ENCODE data around the gene CHRM4.

Gene CHRM4

DNA sequence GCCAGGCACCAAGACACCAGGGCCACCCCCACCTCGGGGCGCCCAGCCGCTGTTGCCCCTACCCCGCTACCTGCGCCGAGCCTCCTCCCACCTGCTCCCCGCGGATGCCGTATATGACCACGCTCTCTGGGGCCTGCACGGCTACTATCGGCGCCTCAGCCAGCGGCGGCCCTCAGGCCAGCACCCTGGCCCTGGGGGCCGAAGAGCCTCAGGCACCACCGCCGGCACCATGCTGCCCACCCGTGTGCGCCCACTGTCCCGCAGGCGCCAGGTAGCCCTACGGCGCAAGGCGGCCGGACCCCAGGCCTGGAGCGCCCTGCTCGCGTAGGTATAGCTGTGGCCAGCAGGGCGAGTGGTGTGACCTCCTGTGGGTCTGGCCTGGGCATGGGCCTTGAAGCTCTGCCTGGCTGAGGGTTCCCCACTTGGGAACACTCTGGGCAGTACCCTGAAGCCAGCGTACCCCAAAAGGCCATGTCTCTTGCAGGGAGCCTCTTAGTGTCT, 24.9 kb downstream of the CHRM4 start:
- DNase-seq (ENCODE audit: low read depth, low spot score): no peak
- Histone ChIP-seq H3K36me3 (ENCODE audit: control insufficient read depth, insufficient read depth, low read length) (peaks cover 19% of the 10 kb centered on the region; the same call in 1 of the 2 replicates), H3K4me1 (ENCODE audit: control insufficient read depth, insufficient read depth, low read length) (peaks cover 8% of the 10 kb centered on the region), H3K9me3 (ENCODE audit: control insufficient read depth, insufficient read depth, low read length) (no peaks in the 10 kb centered on the region), H3K4me3 (ENCODE audit: low read length) (no peak overlapping the region), H3K27me3 (ENCODE audit: control insufficient read depth, insufficient read depth, low read length) (no peaks in the 10 kb centered on the region), H3K27ac (ENCODE audit: low read length) (no peak overlapping the region)
- WGBS (ENCODE audit: insufficient coverage, insufficient read length): no CpG with 5 or more reads among the region's 31 CpGs

DNA sequence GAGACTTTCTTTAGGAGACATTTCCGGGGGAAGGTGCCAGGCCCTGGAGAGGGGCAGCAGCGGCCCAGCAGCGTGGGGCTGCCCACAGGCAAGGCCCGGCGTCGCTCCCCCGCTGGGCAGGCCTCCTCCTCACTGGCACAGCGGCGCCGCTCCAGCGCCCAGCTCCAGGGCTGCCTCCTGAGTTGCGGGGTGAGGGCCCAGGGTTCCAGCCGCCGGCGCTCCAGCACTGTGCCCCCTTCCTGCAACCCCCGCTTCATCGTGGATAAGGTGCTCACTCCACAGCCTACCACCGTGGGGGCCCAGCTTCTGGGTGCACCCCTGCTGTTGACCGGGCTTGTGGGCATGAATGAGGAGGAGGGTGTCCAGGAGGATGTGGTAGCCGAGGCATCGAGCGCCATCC, 25.3 kb downstream of the CHRM4 start:
- Histone ChIP-seq H3K9me3 (ENCODE audit: control insufficient read depth, insufficient read depth, low read length) (no peaks in the 10 kb centered on the region), H3K4me1 (ENCODE audit: control insufficient read depth, insufficient read depth, low read length) (peaks cover 9% of the 10 kb centered on the region), H3K4me3 (ENCODE audit: low read length) (no peak overlapping the region), H3K27ac (ENCODE audit: low read length) (no peak overlapping the region), H3K36me3 (ENCODE audit: control insufficient read depth, insufficient read depth, low read length) (peaks cover 18% of the 10 kb centered on the region; the same call in 1 of the 2 replicates), H3K27me3 (ENCODE audit: control insufficient read depth, insufficient read depth, low read length) (no peaks in the 10 kb centered on the region)
- DNase-seq (ENCODE audit: low read depth, low spot score): no peak
- WGBS (ENCODE audit: insufficient coverage, insufficient read length): no CpG with 5 or more reads among the region's 22 CpGs

DNA sequence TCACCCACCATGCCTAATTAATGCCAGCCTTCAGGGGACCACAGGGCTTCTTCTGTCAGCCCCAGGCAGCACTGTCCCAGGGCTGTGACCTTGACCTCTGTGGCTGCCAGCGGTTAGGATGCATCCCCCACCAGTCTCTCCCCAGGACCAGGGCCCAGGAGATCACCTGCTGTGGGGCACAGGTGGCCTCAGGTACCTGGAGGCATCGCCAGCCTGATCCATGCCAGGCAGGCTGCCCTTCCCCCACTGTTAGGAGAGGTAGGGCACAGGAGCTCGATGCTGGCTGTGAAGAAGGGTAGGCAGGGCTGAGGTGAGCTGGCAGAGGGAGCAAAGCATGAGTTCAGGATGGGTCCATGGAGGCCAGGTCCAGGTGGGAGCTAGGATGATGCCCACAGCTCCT, 26.8 kb downstream of the CHRM4 start:
- Histone ChIP-seq H3K27ac (ENCODE audit: low read length) (no peak overlapping the region), H3K4me1 (ENCODE audit: control insufficient read depth, insufficient read depth, low read length) (peaks cover 8% of the 10 kb centered on the region), H3K9me3 (ENCODE audit: control insufficient read depth, insufficient read depth, low read length) (no peaks in the 10 kb centered on the region), H3K36me3 (ENCODE audit: control insufficient read depth, insufficient read depth, low read length) (peaks cover 9% of the 10 kb centered on the region; the same call in 1 of the 2 replicates), H3K4me3 (ENCODE audit: low read length) (no peak overlapping the region; the same call in 1 of the 2 replicates), H3K27me3 (ENCODE audit: control insufficient read depth, insufficient read depth, low read length) (no peaks in the 10 kb centered on the region)
- DNase-seq (ENCODE audit: low read depth, low spot score): no peak
- WGBS (ENCODE audit: insufficient coverage, insufficient read length): no CpG with 5 or more reads among the region's 3 CpGs

DNA sequence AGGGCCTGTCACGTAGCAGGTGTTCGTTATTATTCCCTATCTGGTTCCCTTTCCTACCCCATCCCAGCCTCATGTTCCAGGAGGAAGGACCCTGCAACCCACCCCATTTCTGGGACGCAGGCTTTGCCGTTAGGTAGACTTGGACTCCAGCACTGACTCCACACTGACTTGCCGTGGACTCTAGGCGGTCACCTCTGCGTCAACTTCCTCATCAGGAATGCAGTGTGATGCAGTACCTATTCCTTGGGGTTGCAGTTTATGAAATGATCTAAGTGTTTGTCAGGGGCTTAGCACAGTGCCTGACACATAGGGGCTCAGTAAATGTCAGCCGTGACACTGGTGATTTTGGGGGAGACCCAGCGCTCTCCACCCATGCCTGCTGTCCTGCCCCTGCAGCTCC, 27.5 kb downstream of the CHRM4 start:
- Histone ChIP-seq H3K9me3 (ENCODE audit: control insufficient read depth, insufficient read depth, low read length) (no peaks in the 10 kb centered on the region), H3K27ac (ENCODE audit: low read length) (no peak overlapping the region), H3K4me3 (ENCODE audit: low read length) (no peak overlapping the region), H3K27me3 (ENCODE audit: control insufficient read depth, insufficient read depth, low read length) (no peaks in the 10 kb centered on the region), H3K36me3 (ENCODE audit: control insufficient read depth, insufficient read depth, low read length) (0 out of 2 replicates have a peak, but pooled peaks cover 6% of the 10 kb centered on the region), H3K4me1 (ENCODE audit: control insufficient read depth, insufficient read depth, low read length) (peaks cover 6% of the 10 kb centered on the region)
- DNase-seq (ENCODE audit: low read depth, low spot score): no peak
- no CpG with 5 or more reads among the region's 9 CpGs for WGBS (ENCODE audit: insufficient coverage, insufficient read length)

DNA sequence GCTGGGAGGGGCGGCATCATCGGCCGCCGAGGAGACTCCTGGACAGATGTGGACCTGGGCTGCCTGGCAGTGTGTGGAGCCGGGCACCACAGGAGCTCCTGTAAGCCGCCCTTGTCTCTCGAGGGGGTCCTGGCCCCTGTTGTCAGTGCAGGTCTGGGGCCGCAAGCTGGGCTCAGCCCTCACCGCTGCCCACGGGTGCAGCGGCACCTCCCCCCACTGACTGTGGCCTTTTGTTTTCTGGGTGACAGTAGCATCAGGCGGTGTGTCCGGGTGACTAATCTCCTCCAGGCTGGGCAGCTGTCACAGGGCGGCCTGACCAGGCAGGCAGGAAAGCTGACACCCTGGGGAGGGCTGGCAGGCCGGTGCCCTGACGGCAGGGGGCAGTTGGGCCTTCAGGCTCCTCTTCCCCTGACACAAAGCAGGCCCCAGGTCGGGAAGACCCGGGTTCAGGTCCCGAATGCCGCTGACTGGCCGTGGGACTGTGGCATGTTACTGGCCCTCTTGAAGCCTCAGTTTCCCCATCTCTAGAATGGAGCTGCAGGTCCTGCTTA, 28.0 kb downstream of the CHRM4 start:
- H3K27me3 ChIP-seq (ENCODE audit: control insufficient read depth, insufficient read depth, low read length): no peaks in the 10 kb centered on the region
- no peak overlapping the region for H3K27ac ChIP-seq (ENCODE audit: low read length)
- DNase-seq (ENCODE audit: low read depth, low spot score): no peak
- H3K4me3 ChIP-seq (ENCODE audit: low read length): no peak overlapping the region
- 0 out of 2 replicates have a peak, but pooled peaks cover 6% of the 10 kb centered on the region for H3K36me3 ChIP-seq (ENCODE audit: control insufficient read depth, insufficient read depth, low read length)
- peaks cover 6% of the 10 kb centered on the region for H3K4me1 ChIP-seq (ENCODE audit: control insufficient read depth, insufficient read depth, low read length)
- H3K9me3 ChIP-seq (ENCODE audit: control insufficient read depth, insufficient read depth, low read length): no peaks in the 10 kb centered on the region
- no CpG with 5 or more reads among the region's 21 CpGs for WGBS (ENCODE audit: insufficient coverage, insufficient read length)

DNA sequence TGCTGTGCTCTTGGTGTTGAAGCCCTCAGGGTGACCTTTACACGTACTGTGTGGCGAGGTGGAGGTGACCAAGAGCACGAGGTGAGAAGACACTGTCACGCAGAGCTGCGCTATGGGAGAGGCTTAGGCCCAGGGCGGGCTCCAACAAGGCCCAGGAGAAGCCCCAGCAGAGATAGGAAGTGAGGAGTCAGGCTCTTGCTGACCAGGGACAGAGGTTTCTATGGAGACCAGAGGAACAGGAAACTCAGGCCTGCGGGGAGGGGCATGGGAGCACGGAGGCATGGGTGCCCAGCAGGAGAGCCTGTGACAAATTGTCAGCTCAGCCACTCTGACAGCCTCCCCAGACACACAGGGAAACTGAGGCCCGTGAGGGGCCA, 28.6 kb downstream of the CHRM4 start:
- no peak for DNase-seq (ENCODE audit: low read depth, low spot score)
- no peak overlapping the region; the same call in 1 of the 2 replicates for H3K4me3 ChIP-seq (ENCODE audit: low read length)
- no CpG with 5 or more reads among the region's 9 CpGs for WGBS (ENCODE audit: insufficient coverage, insufficient read length)
- no peaks in the 10 kb centered on the region for H3K9me3 ChIP-seq (ENCODE audit: control insufficient read depth, insufficient read depth, low read length)
- H3K4me1 ChIP-seq (ENCODE audit: control insufficient read depth, insufficient read depth, low read length): peaks cover 6% of the 10 kb centered on the region
- no peak overlapping the region for H3K27ac ChIP-seq (ENCODE audit: low read length)
- no peaks in the 10 kb centered on the region for H3K27me3 ChIP-seq (ENCODE audit: control insufficient read depth, insufficient read depth, low read length)
- 0 out of 2 replicates have a peak, but pooled peaks cover 3% of the 10 kb centered on the region for H3K36me3 ChIP-seq (ENCODE audit: control insufficient read depth, insufficient read depth, low read length)

DNA sequence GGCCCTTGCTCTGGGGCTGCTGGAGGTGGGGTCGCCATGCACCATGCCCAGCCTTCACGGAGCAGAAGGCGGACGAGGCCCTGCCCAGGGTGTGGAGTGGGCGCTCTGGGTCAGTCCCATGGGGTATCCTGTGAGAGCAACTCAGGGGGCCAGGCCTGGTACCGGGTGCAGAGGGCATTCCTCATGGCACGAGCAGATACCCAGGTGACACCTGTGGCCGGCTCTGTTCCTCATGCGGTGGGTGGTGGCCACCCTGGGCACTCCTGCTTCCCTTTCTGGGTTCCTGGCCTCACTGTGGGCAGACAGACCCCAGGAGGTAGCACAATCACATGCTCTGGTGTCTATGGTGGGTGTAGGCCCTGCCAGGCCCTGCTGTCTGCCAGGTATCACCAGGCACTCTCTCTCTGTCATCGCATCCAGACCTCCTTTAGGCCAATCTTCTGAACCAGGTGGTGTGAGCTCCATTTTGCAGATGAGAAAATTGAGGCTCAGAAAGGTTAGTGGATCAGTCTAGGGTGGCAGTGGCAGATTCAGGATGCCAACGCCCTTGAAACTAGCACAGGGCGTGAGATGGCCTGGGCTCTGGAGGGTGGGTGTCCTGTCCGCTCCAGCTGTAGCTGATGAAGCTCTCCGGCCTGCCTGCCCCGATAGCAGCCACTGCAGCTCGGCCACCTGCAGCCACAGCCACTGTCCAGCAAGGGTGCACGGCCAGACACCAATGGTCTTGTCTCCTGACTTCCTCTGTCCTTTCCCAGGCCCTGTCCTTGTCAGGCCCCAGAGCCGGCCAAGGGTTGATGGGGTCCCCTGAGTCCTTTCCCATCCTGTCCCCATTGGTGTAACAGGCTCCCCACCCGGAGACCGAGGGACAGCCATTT, 29.2 kb downstream of the CHRM4 start:
- WGBS (ENCODE audit: insufficient coverage, insufficient read length): no CpG with 5 or more reads among the region's 20 CpGs
- H3K4me1 ChIP-seq (ENCODE audit: control insufficient read depth, insufficient read depth, low read length): peaks cover 8% of the 10 kb centered on the region
- no peak overlapping the region; the same call in 1 of the 2 replicates for H3K4me3 ChIP-seq (ENCODE audit: low read length)
- no peaks in the 10 kb centered on the region for H3K36me3 ChIP-seq (ENCODE audit: control insufficient read depth, insufficient read depth, low read length)
- H3K27me3 ChIP-seq (ENCODE audit: control insufficient read depth, insufficient read depth, low read length): no peaks in the 10 kb centered on the region
- no peak overlapping the region for H3K27ac ChIP-seq (ENCODE audit: low read length)
- DNase-seq (ENCODE audit: low read depth, low spot score): no peak
- H3K9me3 ChIP-seq (ENCODE audit: control insufficient read depth, insufficient read depth, low read length): no peaks in the 10 kb centered on the region

DNA sequence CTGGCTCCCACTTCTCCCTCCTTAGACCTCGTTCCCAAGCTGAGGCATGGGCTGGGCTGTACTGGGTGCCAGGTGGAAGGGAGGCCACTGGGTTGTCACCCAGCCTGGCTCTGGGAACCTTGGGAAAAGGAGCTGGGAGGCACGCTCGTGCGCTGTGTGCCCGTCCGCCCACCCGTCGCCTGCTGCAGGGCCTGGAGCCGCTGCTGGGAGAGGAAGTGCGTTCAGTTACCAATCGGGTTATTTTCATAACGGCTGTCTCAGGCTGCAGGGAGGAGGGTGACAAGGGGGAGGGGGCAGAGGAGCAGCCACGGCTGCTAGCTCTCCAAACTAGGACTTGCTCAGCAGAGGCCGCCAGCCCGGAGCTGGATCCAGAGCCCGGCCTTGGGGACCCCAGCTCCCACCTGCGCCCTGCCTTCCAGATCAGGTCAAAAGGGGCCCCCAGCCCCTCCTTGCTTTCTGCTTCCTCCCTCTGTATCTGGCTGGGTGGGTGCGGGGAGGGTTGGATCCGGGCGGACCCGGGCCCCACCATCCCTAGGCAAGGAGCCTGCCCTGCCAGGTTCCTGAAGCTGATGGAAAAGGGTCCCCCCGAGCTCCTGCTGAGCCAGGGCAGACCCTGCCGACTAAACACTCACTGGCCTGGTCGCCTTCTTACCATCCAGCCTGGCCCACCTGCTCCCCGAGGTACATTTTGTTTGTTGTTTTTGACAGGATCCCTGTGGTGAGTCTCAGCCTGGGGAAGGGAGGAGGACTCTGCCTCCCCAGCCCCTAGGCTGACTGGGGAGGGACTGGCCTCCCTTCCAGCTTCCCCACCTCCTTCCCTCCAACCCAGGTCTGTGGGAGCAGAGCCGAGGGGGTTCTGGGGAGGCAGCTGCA, 30.1 kb downstream of the CHRM4 start:
- Histone ChIP-seq H3K9me3 (ENCODE audit: control insufficient read depth, insufficient read depth, low read length) (no peaks in the 10 kb centered on the region), H3K4me3 (ENCODE audit: low read length) (no peak overlapping the region), H3K36me3 (ENCODE audit: control insufficient read depth, insufficient read depth, low read length) (no peaks in the 10 kb centered on the region), H3K4me1 (ENCODE audit: control insufficient read depth, insufficient read depth, low read length) (peaks cover 10% of the 10 kb centered on the region), H3K27me3 (ENCODE audit: control insufficient read depth, insufficient read depth, low read length) (no peaks in the 10 kb centered on the region), H3K27ac (ENCODE audit: low read length) (no peak overlapping the region)
- no CpG with 5 or more reads among the region's 26 CpGs for WGBS (ENCODE audit: insufficient coverage, insufficient read length)
- no peak for DNase-seq (ENCODE audit: low read depth, low spot score)

DNA sequence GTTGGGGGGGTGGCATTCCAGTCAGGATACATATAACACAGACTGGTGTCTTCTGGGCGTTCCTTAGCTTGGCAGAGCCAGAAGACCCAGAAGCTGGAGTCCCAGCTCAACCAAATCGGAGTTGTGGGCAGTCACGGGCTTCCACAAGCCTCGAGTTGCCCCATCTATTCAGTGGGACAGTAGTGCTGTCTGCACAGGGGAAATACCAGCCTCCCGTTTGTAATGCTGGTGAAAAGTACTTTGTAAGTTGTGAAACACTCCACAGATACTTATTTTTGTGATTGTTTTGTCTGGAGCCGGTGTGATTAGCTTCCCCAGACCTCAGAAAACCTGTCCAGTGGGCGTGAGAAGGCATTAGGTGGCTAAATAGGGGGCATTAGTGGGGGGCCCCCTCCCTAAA, 30.7 kb downstream of the CHRM4 start:
- peaks cover 10% of the 10 kb centered on the region for H3K4me1 ChIP-seq (ENCODE audit: control insufficient read depth, insufficient read depth, low read length)
- no peaks in the 10 kb centered on the region for H3K27me3 ChIP-seq (ENCODE audit: control insufficient read depth, insufficient read depth, low read length)
- DNase-seq (ENCODE audit: low read depth, low spot score): no peak
- H3K9me3 ChIP-seq (ENCODE audit: control insufficient read depth, insufficient read depth, low read length): no peaks in the 10 kb centered on the region
- H3K27ac ChIP-seq (ENCODE audit: low read length): no peak overlapping the region
- H3K36me3 ChIP-seq (ENCODE audit: control insufficient read depth, insufficient read depth, low read length): no peaks in the 10 kb centered on the region
- WGBS (ENCODE audit: insufficient coverage, insufficient read length): no CpG with 5 or more reads among the region's 7 CpGs
- H3K4me3 ChIP-seq (ENCODE audit: low read length): no peak overlapping the region

DNA sequence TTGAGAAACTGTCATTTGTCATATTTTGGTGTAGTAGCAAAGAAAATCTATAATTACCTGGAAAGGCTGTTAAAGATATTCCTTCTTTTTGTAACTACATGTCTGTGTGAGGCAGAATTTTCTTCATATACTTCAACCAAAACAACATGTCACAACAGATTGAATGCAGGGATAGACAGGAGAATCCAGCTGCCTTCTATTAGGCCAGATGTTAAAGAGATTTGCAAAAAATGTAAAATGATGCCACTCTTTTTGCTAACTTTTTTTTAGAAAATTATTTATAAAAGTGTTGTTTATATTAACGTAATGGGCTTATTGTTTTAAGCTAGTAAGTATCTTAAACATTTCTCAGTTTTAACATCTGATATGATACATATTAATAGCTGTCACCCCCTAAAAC, 31.6 kb downstream of the CHRM4 start:
- no CpG with 5 or more reads among the region's 1 CpG for WGBS (ENCODE audit: insufficient coverage, insufficient read length)
- no peak overlapping the region for H3K27ac ChIP-seq (ENCODE audit: low read length)
- H3K4me1 ChIP-seq (ENCODE audit: control insufficient read depth, insufficient read depth, low read length): peaks cover 10% of the 10 kb centered on the region
- no peaks in the 10 kb centered on the region for H3K36me3 ChIP-seq (ENCODE audit: control insufficient read depth, insufficient read depth, low read length)
- no peak overlapping the region for H3K4me3 ChIP-seq (ENCODE audit: low read length)
- DNase-seq (ENCODE audit: low read depth, low spot score): no peak
- no peaks in the 10 kb centered on the region for H3K9me3 ChIP-seq (ENCODE audit: control insufficient read depth, insufficient read depth, low read length)
- H3K27me3 ChIP-seq (ENCODE audit: control insufficient read depth, insufficient read depth, low read length): no peaks in the 10 kb centered on the region
